Measurements from ENCODE around the gene VPS4A. TPM values are rescaled to one million over a fixed set of nuclear protein-coding genes. Genes with fewer than 3 reads are reported as not detected.

VPS4A gene
- total and polyA plus RNA-seq, 2 donors (not counting 1 experiment from before 2014, with no cell fraction given), result 33.1 to 43.8 TPM

DNA sequence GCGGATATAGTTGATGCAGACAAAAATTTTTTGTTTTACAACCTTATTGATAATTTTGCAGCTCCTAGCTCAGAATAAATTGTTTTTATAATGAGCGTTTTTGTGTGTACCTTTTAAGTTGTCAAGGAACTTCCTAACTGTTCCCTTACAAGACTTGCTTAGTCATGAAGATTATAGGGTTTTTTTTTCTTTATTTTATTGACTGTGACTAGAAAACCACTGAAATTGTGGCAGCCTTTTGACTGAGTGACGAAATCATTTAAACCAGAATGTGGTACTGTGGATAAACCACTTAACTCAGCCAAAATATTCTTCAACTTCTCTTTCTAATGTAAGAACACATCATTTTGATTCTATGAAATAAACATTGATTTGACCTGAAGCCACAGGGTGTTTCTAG, 40.8 kb upstream of the VPS4A start:
- ATAC-seq (ENCODE audit: low read depth) (no peak), DNase-seq (no peak)
- Histone ChIP-seq H3K79me2 (ENCODE audit: control insufficient read depth, insufficient read depth, low read length) (no peaks in the 10 kb centered on the region), H3K9me3 (ENCODE audit: control extremely low read depth in 1 of 3, control insufficient read depth in 2 of 3, insufficient read depth in 1 of 3, low read length in 2 of 3) (no peaks in the 10 kb centered on the region), H2AFZ (ENCODE audit: insufficient read depth, low read depth, low read length, poor library complexity, severe bottlenecking) (no peak overlapping the region), H3K4me3 (ENCODE audit: control extremely low read depth in 1 of 5, extremely low read depth in 1 of 5, insufficient read depth in 1 of 5, low read depth in 2 of 5, low read length in 4 of 5) (no peak overlapping the region), H3K36me3 (replicated peaks in 1 of 2; ENCODE audit: control extremely low read depth in 1 of 2, control insufficient read depth in 1 of 2, extremely low read depth in 1 of 2, insufficient read depth in 2 of 2, low read length in 1 of 2) (peaks cover 0 to 4% of the 10 kb centered on the region in 2 experiments), H3K27ac (ENCODE audit: low read length in 2 of 2) (no peak overlapping the region), H3K9ac (ENCODE audit: low read length) (no peak overlapping the region), H3K4me2 (replicated peaks; ENCODE audit: low read depth, low read length, poor library complexity, severe bottlenecking) (no peak overlapping the region), H4K20me1 (ENCODE audit: control insufficient read depth, insufficient read depth, low read length, poor library complexity, severe bottlenecking) (no peaks in the 10 kb centered on the region), H3K27me3 (replicated peaks in 1 of 4; ENCODE audit: control extremely low read depth in 1 of 4, control insufficient read depth in 3 of 4, insufficient read depth in 4 of 4, low read length in 3 of 4) (no peaks in the 10 kb centered on the region), H3K4me1 (ENCODE audit: control insufficient read depth in 2 of 2, insufficient read depth in 2 of 2, low read length in 2 of 2) (no peaks in the 10 kb centered on the region)
- no peaks in the 10 kb centered on the region for H3K27me3 Mint-ChIP-seq
- ChIA-PET POLR2A (no interaction called here), CTCF (interaction anchor here (1.4 kb wide), 1 partner anchor 120 kb away, joined by 4 read pairs; no protein-coding TSS in a partner anchor)
- TF ChIP-seq, protein P1, sequence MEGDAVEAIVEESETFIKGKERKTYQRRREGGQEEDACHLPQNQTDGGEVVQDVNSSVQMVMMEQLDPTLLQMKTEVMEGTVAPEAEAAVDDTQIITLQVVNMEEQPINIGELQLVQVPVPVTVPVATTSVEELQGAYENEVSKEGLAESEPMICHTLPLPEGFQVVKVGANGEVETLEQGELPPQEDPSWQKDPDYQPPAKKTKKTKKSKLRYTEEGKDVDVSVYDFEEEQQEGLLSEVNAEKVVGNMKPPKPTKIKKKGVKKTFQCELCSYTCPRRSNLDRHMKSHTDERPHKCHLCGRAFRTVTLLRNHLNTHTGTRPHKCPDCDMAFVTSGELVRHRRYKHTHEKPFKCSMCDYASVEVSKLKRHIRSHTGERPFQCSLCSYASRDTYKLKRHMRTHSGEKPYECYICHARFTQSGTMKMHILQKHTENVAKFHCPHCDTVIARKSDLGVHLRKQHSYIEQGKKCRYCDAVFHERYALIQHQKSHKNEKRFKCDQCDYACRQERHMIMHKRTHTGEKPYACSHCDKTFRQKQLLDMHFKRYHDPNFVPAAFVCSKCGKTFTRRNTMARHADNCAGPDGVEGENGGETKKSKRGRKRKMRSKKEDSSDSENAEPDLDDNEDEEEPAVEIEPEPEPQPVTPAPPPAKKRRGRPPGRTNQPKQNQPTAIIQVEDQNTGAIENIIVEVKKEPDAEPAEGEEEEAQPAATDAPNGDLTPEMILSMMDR (IDR thresholded peaks at IDR 0.05), result no peak
- TF ChIP-seq EZH2 (IDR thresholded peaks at IDR 0.05; ENCODE audit: borderline replicate concordance, insufficient read depth, low read depth, low read length, poor library complexity, severe bottlenecking), result no peak
- intact Hi-C loops (cut with micrococcal nuclease), result no loop called here
- no peak overlapping the region for H3K27ac Mint-ChIP-seq
- H3K9me3 Mint-ChIP-seq (ENCODE audit: insufficient read depth), result no peaks in the 10 kb centered on the region
- H3K4me1 Mint-ChIP-seq, result no peaks in the 10 kb centered on the region
- H3K4me3 Mint-ChIP-seq, result no peak overlapping the region
- WGBS (ENCODE audit: insufficient coverage), result no CpG with 5 or more reads among the region's 3 CpGs

DNA sequence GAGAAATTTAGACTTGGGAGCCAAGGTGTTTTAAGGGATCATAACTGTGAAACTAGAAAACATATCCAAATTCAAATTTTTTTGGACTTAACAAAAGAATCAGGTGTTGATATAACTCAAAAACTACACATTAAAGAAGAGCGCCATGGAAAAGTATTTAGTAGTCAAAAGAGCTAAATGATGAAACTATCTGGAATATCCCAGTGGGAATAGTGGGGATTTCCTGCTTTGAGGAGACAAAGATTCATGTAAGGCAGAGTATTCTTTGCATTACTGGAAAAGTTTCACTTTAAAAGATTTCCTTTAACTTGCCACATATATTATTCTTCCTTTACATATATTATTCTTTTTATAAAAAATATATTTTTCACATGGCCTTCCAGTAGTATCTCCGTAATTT, 40.3 kb upstream of the VPS4A start:
- CTCF ChIA-PET, result interaction anchor here (1.4 kb wide), 1 partner anchor 121 kb away, joined by 4 read pairs; no protein-coding TSS in a partner anchor

More for the DNA sequence above, 40.3 kb upstream of the VPS4A start:
- Histone ChIP-seq H3K27me3 (replicated peaks in 1 of 4; ENCODE audit: control extremely low read depth in 1 of 4, control insufficient read depth in 3 of 4, insufficient read depth in 4 of 4, low read length in 3 of 4) (no peaks in the 10 kb centered on the region), H4K20me1 (ENCODE audit: control insufficient read depth, insufficient read depth, low read length, poor library complexity, severe bottlenecking) (no peaks in the 10 kb centered on the region), H2AFZ (ENCODE audit: insufficient read depth, low read depth, low read length, poor library complexity, severe bottlenecking) (no peak overlapping the region), H3K4me2 (replicated peaks; ENCODE audit: low read depth, low read length, poor library complexity, severe bottlenecking) (no peak overlapping the region), H3K27ac (ENCODE audit: low read length in 2 of 2) (no peak overlapping the region), H3K9ac (ENCODE audit: low read length) (no peak overlapping the region), H3K36me3 (replicated peaks in 1 of 2; ENCODE audit: control extremely low read depth in 1 of 2, control insufficient read depth in 1 of 2, extremely low read depth in 1 of 2, insufficient read depth in 2 of 2, low read length in 1 of 2) (peaks cover 0 to 4% of the 10 kb centered on the region in 2 experiments), H3K4me1 (ENCODE audit: control insufficient read depth in 2 of 2, insufficient read depth in 2 of 2, low read length in 2 of 2) (no peaks in the 10 kb centered on the region), H3K79me2 (ENCODE audit: control insufficient read depth, insufficient read depth, low read length) (no peaks in the 10 kb centered on the region), H3K9me3 (ENCODE audit: control extremely low read depth in 1 of 3, control insufficient read depth in 2 of 3, insufficient read depth in 1 of 3, low read length in 2 of 3) (no peaks in the 10 kb centered on the region), H3K4me3 (ENCODE audit: control extremely low read depth in 1 of 5, extremely low read depth in 1 of 5, insufficient read depth in 1 of 5, low read depth in 2 of 5, low read length in 4 of 5) (no peak overlapping the region)
- H3K9me3 Mint-ChIP-seq (ENCODE audit: insufficient read depth), result no peaks in the 10 kb centered on the region
- H3K27me3 Mint-ChIP-seq, result no peaks in the 10 kb centered on the region
- H3K27ac Mint-ChIP-seq, result no peak overlapping the region
- TF ChIP-seq, protein P1 (IDR thresholded peaks at IDR 0.05), result no peak
- no peak for TF ChIP-seq EZH2 (IDR thresholded peaks at IDR 0.05; ENCODE audit: borderline replicate concordance, insufficient read depth, low read depth, low read length, poor library complexity, severe bottlenecking)
- ATAC-seq (ENCODE audit: low read depth), result no peak
- H3K4me3 Mint-ChIP-seq, result no peak overlapping the region
- POLR2A ChIA-PET, result no interaction called here
- no peak for DNase-seq
- WGBS (ENCODE audit: insufficient coverage), result no CpG with 5 or more reads among the region's 2 CpGs
- no peaks in the 10 kb centered on the region for H3K4me1 Mint-ChIP-seq
- intact Hi-C loops (cut with micrococcal nuclease), result no loop called here

Measured in B cell (primary cell).